Stimulated activated CD4-positive, alpha-beta T cell treated with anti-CD3 and anti-CD28 coated beads, Interleukin-15, amount 100 ng/mL, for 48 hours (primary cell): ENCODE measurements around the gene COX7A2.

Experiments
- DNase-seq, 2 donors: peaks; one replicate each; pipeline ENCODE4 v3.0.0-alpha.2; 2020; ENCODE audit warnings: low read depth in 2 of 2

COX7A2 gene

DNA sequence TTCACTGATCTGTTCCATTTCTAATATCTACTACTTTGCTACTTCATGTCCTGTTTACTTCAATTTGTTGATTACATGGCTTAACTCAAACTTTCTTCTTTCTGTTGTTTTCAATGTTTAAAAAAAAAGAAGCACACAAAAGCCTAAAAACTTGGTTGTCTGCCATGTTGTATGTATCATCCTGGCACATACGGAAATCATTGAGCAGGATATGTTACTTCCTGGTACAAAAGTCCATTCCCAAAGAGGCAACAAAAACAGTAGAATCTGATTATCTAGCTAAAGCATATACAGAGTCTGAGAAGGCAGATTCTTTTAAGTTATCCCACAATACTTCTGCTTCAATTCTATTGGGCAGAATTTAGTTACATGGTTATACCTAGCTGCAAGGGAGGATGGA lies 23.2 kb downstream of the COX7A2 start:
- DNase-seq: no peak

DNA sequence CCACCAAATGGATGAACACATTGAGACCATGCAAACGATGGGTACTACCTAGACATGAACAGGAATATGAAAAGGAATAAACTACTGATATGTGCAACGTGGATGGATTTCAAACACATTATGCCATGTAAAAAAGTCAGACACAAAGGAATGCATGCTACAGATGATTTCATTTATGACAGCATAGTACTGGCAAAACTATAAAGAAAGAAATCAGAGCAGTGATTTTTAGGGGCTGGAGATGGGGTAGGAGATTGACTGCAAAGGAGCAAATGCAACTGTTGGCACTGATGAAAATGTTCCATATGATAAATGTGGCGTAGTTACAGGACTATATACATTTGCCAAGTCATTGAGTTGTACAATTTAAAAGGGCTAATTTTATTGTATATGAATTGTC lies 24.3 kb downstream of the COX7A2 start:
- DNase-seq: no peak

DNA sequence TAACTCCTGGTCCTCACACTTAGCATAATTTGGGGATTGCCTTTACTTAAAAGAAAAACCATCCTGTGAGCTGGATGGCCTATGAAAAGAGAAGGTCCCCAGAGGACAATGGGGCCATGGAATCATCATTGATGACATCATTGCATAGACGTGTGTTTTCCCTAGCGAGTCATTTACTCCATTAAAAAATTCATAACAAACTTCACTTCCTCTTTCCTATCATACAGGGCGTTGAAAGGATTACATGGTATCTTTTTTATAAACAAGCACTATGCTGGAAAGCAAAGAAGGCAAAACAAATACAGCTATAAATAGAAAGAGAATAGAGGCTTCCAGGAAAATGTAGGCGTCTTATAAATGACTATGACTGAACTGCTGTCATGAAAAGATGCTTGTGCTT lies 26.4 kb downstream of the COX7A2 start:
- no peak for DNase-seq

DNA sequence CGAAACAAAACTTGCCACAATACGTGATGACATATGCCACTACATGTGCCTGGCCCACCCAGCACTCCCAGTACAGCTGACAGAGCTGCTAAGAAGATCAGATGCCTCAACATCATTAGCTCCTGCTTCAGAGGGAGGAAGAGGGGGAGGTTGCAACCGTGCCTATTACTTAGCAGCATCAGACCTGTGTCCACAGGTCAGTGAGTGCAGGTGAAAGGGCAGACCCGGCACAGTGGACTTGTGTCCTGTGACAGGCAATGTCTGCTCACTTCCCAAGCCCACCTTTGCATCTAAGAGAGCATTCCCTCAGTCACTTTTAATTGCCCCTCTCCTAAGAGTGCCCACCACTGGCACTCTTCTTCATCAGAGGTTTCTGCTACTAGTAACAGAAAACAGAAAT lies 28.3 kb downstream of the COX7A2 start:
- DNase-seq: no peak

DNA sequence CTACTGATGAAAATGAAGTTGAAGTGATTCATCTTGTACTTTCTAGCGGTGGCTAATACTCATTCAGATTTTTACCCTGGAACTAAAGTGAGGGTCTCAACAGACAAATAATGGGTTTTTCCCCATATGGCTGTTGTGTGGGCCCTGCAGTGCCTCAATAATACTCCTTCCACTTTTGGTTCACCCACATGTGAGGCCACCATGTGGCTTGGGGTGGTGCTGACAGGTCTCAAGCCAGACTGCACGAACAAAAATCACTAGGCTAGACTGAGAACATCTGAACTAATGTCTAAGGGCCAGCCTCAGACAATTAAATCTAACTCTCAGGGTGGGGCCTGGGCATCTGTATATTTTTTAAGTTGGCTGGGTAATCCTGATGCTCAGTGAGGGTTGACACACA lies 29.9 kb downstream of the COX7A2 start:
- DNase-seq: no peak

DNA sequence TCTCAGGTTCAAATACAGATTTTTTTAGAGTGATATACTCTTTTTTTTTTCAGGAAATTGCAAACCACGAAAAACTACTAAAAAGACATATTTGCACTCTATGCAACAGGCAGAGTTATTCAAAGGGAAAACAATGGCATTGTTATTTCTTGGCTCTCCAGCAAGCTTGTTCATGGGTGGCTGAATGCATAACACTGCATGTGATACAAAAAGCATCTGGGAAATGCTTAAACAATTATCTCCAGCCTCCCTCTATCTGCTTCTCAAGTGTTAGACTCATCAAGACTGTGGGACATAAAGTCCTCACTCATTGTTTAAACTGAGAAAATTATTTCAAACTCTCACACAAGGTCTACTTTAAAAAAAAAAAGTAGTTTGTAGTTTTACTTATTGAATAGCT lies 30.5 kb downstream of the COX7A2 start:
- no peak for DNase-seq

DNA sequence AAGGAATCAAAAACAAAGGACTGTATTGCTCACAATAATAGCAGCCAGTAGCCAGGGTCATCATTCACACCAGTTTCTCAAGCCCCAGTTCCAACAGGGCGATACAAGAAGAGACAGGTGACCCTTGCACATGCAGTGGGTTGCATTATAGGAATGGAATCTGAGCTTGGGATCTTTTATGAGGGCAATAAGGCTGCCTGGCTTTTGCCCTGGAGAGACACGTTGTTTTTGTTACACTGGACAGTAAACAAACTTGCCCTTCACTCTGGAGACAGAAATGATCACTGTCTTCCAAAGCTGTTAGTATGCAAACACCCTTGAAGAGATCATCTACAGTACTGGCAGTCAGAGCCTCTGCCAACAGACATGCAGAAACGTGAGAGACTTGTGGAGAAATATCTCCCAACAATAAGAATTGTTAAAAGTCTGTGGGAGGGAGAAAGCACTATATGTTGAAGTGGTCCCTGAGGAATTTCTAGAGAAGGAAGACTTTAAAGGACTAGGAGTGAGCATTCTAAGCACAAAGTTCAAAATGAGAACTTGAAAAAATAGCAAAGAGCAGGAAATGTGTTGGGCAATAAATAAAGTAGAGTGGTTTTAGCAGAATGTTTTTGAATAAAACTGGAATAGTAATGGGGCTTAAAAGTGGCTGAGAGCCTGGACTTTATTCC lies 31.5 kb downstream of the COX7A2 start:
- no peak for DNase-seq

DNA sequence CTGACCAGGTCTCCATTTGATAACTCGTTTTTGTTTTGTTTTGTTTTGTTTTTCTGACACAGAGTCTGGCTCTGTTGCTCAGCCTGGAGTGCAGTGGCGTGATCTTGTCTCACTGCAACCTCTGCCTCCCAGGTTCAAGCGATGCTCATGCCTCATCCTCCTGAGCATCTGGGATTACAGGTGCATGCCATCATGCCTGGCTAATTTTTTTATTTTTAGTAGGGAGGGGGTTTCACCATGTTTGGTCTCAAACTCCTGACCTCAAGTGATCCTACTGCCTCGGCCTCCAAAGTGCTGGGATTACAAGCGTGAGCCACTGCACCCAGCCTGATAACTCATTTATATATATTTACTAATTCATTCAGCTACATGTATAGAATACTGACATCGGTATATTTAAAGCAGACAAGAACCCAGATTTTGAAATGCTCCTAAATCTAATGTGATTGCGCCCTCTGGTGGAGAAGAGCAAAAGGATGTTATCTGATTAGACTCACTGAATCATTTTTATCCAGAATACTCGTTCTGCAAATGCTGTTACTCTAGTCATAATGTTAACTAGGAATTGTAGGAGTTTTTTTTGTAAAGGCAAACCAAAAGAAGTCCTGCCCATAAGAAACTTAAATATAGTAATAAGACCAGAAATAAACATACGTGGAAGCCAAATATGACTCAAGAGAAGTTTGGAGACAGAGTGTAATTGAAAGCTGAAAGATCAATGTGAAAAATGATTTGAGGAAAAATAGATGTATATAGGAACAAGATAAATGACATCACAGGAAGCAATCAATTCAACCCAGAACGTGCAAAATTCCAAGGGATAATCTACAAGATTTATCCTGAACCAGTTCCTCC lies 32.5 kb downstream of the COX7A2 start:
- no peak for DNase-seq

DNA sequence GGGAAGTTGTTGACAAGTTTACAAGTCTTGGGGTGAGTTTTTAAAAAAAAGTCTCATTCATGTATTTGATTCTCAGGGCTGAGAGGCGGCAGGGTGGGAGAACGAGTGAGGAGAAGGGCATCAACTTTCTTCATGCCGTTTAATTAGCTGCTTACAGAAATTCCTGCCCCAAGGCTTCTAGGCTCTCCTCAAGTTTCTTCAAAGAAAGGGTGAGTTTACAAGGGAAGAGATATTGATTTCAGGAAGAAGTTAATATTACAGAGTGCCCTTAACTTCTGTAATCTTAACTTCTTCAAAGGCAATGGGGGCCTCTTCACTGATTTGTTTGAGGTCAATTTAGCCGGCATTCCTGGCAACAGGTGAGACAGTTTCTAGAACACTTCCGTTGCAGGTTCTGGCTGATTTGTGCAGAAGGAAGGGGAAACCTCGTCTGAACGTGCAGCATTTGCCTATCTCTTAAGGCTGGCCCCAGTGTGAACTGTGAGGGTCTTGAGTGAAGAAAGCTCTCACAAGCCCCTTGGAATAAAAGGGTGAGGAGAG lies 34.3 kb downstream of the COX7A2 start:
- no peak for DNase-seq

DNA sequence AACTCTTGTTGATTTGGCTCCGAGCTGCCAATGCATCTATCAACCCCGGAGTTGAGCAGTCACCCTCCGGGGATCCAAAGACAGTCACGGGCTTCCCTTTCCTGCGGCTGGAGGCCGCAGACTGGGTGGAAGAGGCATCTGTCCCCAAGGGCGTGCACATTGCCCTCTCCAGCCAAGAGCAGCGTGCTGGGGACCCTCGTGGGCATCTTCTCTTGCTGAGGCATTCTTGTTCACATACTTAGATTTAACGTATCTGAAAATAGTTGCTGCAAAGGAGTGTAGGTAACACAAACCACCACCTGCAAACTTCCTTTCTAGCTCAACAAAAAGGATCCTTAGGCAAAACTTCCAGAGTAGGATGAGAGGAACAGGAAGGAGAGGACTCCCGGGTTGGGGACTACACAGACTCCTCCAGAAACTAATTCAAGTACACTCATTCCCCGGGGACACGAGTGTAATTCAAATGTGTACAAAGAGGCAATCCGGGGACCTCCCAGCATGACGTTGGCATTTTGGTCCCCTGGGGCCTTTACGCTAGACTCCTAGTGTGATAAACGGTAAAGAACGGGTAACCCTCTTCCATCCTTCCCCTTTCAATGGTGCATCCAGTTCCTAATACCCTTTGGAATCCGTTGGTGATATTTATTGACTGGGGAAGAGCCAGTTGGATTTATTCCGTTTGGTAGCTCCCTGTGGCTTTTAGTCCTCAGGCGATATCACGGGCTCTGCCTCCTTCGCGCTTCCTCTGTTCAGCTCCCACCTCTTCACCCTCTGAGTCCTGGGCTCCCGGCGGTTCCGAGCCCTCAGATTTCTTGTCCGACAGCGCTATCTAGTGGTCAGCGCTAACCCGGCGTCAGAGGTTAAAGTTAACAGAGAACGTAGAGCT lies 35.1 kb downstream of the COX7A2 start:
- DNase-seq: peak; percentile 55 to 74

DNA sequence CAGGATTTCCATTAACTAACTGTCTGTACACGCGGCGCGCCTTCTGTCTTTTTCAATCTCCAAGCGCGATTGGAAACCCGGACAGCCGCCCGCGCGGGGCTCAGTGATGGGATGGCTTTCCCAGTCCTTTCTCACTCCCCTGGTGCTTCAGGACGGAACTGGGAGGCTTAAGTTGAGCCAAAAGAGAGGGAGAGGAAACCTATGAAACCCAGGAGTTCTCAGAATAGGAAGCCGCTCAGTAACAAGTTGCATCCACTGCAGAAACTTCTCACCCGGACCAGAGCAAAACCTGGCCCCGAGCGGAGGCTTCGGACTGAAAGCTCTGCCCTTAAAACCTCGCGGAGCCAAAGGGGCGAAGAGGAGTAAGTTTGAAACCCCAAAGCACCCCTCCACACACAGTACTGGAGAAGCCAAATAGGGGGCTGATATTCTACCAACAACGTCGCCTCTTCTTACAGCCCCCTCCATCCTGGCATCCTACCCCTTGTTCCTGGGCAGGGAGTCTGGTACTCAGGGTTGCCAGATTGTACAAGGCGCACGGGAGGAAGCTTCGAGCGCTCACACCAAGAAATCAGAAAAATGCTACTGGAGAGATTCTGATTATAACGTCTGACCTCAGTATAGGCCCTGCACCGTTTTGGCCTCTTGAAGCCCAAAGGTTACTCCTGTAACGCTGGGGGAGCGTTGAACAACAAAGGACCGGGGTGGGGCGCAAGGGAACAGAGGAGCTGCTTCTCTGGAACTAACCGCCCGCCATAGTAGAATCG lies 36.8 kb downstream of the COX7A2 start:
- no peak for DNase-seq

DNA sequence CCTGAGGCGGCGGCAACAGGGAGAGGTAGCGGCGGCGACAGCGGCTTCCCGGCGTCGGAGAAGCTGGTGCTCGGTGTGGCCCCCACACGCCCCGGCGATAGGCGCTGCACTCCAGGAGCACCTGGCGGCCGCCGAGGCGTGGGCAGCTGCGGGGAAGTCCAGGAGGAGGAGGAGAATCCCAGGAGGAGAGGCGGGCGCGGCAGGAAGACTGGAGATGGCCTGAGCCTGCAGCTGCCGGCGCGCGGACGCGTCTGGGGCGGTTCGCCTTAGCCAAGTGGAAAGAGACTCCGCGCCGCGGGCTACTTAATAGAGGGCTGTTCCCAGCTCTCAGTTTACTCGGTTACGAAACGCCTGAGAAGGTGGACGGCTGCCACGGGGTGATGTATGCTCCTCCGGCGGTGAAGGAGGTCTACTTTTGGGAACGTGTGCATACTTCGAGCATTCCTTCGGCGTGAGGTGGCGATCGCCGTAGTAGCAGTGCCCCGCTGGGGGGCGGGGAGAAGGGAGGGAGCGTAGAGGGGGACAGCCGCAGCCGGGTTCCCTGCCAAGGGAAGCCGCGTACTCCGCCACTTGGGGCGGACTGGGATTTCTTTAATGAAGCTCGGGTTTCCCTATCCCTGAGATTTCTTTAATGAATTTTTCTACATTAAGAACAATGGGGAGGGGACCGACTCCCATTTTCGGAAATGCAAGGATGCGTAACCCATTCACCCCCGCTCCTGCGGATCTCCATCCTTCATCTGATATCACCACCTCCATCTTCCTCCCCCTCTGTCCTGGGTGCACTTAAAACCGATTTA lies 37.6 kb downstream of the COX7A2 start, which contains the start of gene COL12A1:
Gene COL12A1, minus strand, starts transcription at position 278 of the 800 bp plus-strand sequence. CDS start 3,261 bp downstream, outside the sequence.
- DNase-seq: no peak

DNA sequence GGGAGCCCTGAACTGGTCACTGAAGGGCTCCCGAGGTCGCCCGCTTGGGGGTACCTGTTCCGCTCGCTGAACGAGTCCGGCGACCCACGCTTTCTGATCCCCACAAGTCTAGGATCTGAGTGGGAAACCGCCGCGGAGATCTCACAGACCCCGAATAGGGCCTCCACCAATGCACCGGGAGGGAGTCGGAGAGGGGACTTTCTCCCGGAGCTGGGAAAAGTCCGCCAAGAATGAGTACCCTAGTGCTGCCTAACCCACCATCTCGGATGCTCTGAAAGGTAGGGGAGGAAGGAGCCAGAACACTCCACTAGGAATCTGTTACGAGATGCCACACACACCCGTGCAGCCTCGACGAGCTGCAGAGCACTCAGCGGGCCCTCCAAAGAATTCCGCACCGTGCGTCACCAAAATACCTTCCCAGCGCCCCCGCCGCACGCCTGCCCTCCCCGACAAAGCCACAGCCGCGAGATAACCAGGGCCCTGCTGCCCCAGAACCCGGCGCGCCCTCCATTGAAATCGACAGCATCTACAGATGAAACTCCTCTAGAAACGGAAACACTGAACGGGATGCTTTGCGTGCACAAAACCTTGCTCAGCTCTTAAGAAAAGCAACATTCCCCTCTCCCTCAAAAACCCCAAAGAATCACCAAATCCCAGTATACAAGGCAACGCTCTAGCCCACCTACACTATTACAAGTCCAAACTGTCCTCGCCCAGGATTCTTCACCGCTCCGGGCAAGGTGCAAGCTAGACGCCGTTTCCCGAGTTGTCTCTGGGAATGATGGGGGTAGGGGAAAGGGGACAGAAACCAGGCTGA lies 38.4 kb downstream of the COX7A2 start:
- no peak for DNase-seq

DNA sequence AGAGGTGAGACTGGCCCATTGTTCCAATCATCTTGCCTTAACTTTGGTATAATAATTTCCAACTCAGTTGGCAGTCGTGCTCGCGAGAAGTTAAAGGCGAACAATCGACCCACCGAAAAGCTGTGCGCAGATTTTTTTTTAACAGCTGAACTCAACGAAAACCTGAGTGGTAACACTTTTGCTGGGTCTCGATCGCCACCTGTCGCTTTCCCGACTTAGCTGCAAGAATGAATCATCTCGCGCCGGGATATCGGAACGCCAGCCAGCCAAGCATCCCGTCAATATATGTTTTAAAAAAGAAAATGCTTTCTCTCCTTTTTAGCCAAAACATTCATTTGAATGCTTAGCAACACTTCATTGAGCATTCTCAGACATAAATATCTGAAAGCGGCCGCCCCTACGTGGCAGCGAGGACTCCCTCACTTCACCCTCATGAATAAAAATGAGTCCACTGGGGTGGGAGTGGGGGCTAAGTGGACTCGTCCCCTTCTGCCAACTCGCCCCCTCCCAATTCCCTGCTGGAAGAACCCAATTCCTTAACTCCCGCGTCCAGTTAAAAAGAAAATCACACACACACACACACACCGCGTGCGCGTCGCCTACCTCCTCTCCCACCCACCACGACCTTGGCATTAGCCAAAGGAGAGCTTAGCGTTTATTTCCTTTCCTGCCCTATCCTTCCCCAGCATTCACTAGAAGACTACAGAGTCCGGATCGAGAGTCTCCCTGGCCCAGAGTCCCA lies 39.2 kb downstream of the COX7A2 start:
- no peak for DNase-seq

DNA sequence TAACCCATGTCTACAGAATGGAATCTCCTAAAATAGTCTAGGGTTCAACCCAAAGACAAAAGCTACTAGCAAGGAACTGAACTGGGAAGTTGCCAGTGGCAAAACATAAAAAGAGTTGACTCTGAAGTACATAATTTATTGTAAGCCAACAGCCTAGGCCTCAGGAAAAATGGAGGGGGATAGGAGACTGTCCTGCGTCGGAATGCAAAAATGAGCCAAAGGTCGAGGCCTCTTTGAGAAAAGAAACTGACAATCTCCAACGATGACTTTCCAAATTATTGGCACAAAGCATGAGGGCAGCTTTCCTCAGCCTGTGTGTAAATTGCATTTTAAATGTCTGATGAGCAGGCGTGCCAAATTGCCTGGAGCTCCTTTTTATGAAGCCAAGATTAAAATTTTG lies 39.9 kb downstream of the COX7A2 start:
- DNase-seq: no peak

DNA sequence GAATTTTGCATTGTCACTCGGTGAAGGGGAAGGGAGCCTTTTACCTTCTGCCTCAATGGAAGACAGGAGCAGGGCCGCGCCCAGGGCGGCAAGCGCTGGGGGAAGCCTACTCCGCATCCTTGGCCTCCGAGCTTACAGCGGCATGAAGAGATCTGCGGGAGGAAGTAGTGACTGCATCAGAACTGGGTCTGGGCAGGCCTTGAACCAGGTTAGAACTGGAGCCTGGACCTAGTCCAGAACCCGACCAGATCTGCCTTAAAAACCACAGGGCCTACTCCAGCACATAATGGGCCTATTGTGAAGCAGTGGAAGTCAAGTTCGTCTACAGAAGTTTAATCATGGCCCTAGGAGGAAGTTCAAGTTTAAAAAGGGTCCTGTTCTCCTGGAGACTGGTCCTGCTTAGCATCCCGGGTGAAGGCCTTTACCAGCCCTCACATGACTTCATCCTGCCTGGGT lies 40.9 kb downstream of the COX7A2 start:
- DNase-seq: no peak

DNA sequence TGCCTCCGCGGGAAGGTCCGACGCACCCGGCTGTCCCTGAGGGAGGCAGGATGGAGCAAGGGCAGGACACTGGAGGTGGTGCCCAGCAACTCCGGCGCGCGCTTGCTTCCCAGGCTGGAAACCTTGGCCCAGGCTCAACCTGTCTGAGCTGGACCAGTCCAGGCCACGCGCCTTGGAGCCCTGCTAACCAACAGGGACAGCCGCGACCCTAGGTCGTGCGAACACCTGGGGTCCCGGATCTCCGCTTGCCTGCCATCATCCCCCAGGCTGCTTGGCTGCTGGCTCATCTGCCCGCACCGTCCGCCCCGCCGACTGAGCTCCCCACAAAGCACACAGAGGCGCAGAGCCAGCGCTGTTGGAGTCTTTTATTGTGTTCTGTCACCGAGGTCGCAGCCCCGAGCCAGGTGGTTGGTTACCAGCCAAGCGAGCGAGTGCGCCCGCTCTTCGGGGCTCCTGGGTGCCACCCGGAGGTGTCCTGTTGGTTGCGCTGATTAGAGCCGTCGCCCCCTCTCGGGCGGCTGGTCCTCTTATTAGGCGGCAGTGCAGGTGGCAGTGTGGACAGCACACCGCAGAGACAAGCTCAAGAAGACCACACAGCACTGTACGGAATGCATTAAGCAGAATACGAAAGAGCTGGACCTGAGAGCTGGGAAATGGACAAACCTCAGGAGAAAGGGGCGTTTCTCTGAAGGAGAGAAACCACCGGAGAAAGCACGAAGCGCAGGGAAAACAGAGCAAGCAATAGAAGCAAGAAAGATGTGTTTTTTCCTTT lies 41.5 kb downstream of the COX7A2 start:
- DNase-seq: no peak

DNA sequence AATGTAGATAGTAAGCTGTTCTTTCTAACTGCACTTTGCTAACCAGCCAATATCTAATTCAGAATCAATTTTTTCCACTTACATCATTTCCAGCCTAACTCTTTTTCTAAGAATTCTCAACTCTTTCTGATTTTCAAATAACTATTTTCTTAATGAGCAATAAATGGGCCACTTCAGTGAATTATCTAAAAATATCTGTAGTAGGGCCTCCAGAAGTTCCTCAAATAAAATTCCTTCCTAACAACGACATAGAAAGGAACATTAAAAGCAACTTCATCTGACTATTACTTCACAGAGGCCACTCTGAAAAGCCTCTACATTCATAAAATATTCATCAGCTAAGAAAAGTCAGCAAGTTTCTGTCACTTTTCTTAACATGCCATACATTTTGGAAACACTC lies 42.6 kb downstream of the COX7A2 start:
- no peak for DNase-seq
